Tibial nerve (tissue), 4 donors: ENCODE results near the gene USP6NL. TPM values are rescaled to one million over a fixed set of nuclear protein-coding genes. Genes with fewer than 3 reads are reported as not detected.

ENCODE experiments used
- DNase-seq, 2 donors: peaks; one replicate each; pipeline ENCODE4 v3.0.0-alpha.2; 2019; ENCODE audit warnings: low spot score in 2 of 2
- H3K27ac ChIP-seq, 4 donors: fragments of 200-600 bp; sonication (generic) in 3 of 4; one replicate each; pipeline ENCODE4 v1.5.1; 2017 to 2019; ENCODE audit warnings: mild to moderate bottlenecking in 1 of 4
- H3K27me3 ChIP-seq, 2 donors: fragments of 200-600 bp; sonication (generic) in 1 of 2; one replicate each; pipeline versions ENCODE4 v1.5.1 to v1.6.0; 2017 to 2019
- H3K36me3 ChIP-seq, 3 donors: fragments of 200-600 bp; sonication (generic); one replicate each; pipeline ENCODE4 v1.5.1; 2018 to 2019
- H3K4me1 ChIP-seq, 4 donors: fragments of 200-600 bp; sonication (generic) in 3 of 4; one replicate each; pipeline ENCODE4 v1.5.1; 2017 to 2019
- H3K4me3 ChIP-seq, 4 donors: fragments of 200-600 bp; sonication (generic) in 3 of 4; one replicate each; pipeline ENCODE4 v1.5.1; 2017 to 2019; ENCODE audit warnings: mild to moderate bottlenecking in 1 of 4, moderate library complexity in 1 of 4
- H3K9me3 ChIP-seq, 4 donors: fragments of 200-600 bp; sonication (generic) in 3 of 4; one replicate each; pipeline ENCODE4 v1.5.1; 2017 to 2019
- CTCF ChIP-seq, 5 experiments: fragments of 200-600 bp in 3 of 5; fragments of 450-650 bp in 2 of 5; sonication (generic) in 3 of 5; IDR thresholded peaks; one replicate each; pipeline ENCODE4 v1.5.1; 2016 to 2019; ENCODE audit warnings: antibody characterized with exemption in 5 of 5, mild to moderate bottlenecking in 3 of 5, moderate library complexity in 2 of 5
- EP300 ChIP-seq, 2 donors: sonication (generic); formaldehyde crosslinking; IDR thresholded peaks; one replicate each; pipeline ENCODE4 v1.6.1; 2017; ENCODE audit warnings: antibody characterized with exemption in 2 of 2, mild to moderate bottlenecking in 1 of 2
- POLR2A ChIP-seq, 2 donors: fragments of 450-650 bp; IDR thresholded peaks; one replicate each; pipeline ENCODE4 v1.6.1; 2017; ENCODE audit warnings: antibody characterized with exemption in 2 of 2, mild to moderate bottlenecking in 2 of 2, moderate library complexity in 2 of 2
- WGBS, 2 donors: methylation state at CpG; one replicate each; pipeline ENCODE4 v1.1.5; 2018; 5-methylcytosine and 5-hydroxymethylcytosine counted together
- total RNA-seq, 4 donors: library from RNA; depleted of rRNA; stranded (reverse); fragments of >200 nt; gene quantifications; one replicate each; pipeline ENCODE4 v1.1.0, GENCODE V29; 2016

The USP6NL gene
- total RNA-seq, 4 donors from 2014 or later, result 21.8 to 33.9 (median 25.0) TPM

- no peak for TF ChIP-seq CTCF (IDR thresholded peaks at IDR 0.05)
- WGBS, 2 donors, result 96% methylated on average over 1 of the region's 1 CpG
- H3K27ac ChIP-seq, result no peak overlapping the region
These were observed 7.7 kb downstream of the USP6NL start for GRCh38 chr10:11603741-11604140.

GRCh38 chr10:11602919-11603523 is 8.4 kb downstream of the USP6NL start:
- no peak for TF ChIP-seq CTCF (IDR thresholded peaks at IDR 0.05)
- no peak for TF ChIP-seq EP300 (IDR thresholded peaks at IDR 0.05)
- no peak for TF ChIP-seq POLR2A (IDR thresholded peaks at IDR 0.05)
- DNase-seq, result no peak
- no peak overlapping the region for H3K4me3 ChIP-seq
- H3K9me3 ChIP-seq, result no peaks in the 10 kb centered on the region
- no peaks in the 10 kb centered on the region for H3K36me3 ChIP-seq
- H3K27ac ChIP-seq, result no peak overlapping the region
- no peaks in the 10 kb centered on the region for H3K27me3 ChIP-seq
- 67 to 75% methylated on average over 7 of the region's 7 CpGs for WGBS, 2 donors
- H3K4me1 ChIP-seq, result peaks cover 0 to 5% (median 0%) of the 10 kb centered on the region in 4 donors

More at GRCh38 chr10:11603741-11604140, 7.7 kb downstream of the USP6NL start:
- H3K4me3 ChIP-seq, result no peak overlapping the region
- H3K27me3 ChIP-seq, result no peaks in the 10 kb centered on the region
- no peak for DNase-seq
- H3K9me3 ChIP-seq, result no peaks in the 10 kb centered on the region
- peaks cover 0 to 8% (median 2%) of the 10 kb centered on the region in 4 donors for H3K4me1 ChIP-seq
- no peaks in the 10 kb centered on the region for H3K36me3 ChIP-seq

- TF ChIP-seq POLR2A (IDR thresholded peaks at IDR 0.05), result no peak
- no peak for TF ChIP-seq EP300 (IDR thresholded peaks at IDR 0.05)
- TF ChIP-seq CTCF (IDR thresholded peaks at IDR 0.05), result no peak
- no peak for DNase-seq
- Histone ChIP-seq H3K4me3 (no peak overlapping the region), H3K4me1 (peaks cover 0 to 5% (median 0%) of the 10 kb centered on the region in 4 donors), H3K27ac (no peak overlapping the region), H3K27me3 (no peaks in the 10 kb centered on the region), H3K36me3 (no peaks in the 10 kb centered on the region), H3K9me3 (no peaks in the 10 kb centered on the region)
- 83 to 92% methylated on average over 7 of the region's 7 CpGs for WGBS, 2 donors
These were observed 9.1 kb downstream of the USP6NL start for GRCh38 chr10:11602358-11602757.

GRCh38 chr10:11601670-11602069 is 9.8 kb downstream of the USP6NL start:
- Histone ChIP-seq H3K4me3 (no peak overlapping the region), H3K27me3 (no peaks in the 10 kb centered on the region), H3K36me3 (no peaks in the 10 kb centered on the region), H3K4me1 (peaks cover 0 to 5% (median 0%) of the 10 kb centered on the region in 4 donors), H3K9me3 (no peaks in the 10 kb centered on the region), H3K27ac (no peak overlapping the region)
- TF ChIP-seq EP300 (IDR thresholded peaks at IDR 0.05) (no peak), CTCF (IDR thresholded peaks at IDR 0.05) (no peak), POLR2A (IDR thresholded peaks at IDR 0.05) (no peak)
- DNase-seq, result no peak
- WGBS, 2 donors, result 68 to 85% methylated on average over 1 of the region's 1 CpG

- Histone ChIP-seq H3K4me1 (peaks cover 0 to 5% (median 2%) of the 10 kb centered on the region in 4 donors), H3K9me3 (no peaks in the 10 kb centered on the region), H3K36me3 (no peaks in the 10 kb centered on the region), H3K4me3 (no peak overlapping the region), H3K27me3 (no peaks in the 10 kb centered on the region), H3K27ac (no peak overlapping the region)
- DNase-seq, result no peak
- TF ChIP-seq POLR2A (IDR thresholded peaks at IDR 0.05), result no peak
- no peak for TF ChIP-seq EP300 (IDR thresholded peaks at IDR 0.05)
- no peak for TF ChIP-seq CTCF (IDR thresholded peaks at IDR 0.05)
- WGBS, 2 donors, result 90 to 97% methylated on average over 3 of the region's 3 CpGs
These were observed 11.2 kb downstream of the USP6NL start for GRCh38 chr10:11600280-11600679.
